ENCODE measurements around the gene EPHB2.

Gene EPHB2

GRCh38 chr1:22722901-22723550 is 12.4 kb downstream of the EPHB2 start:
- no peak for DNase-seq (ENCODE audit: low read depth in 2 of 2)

DNA sequence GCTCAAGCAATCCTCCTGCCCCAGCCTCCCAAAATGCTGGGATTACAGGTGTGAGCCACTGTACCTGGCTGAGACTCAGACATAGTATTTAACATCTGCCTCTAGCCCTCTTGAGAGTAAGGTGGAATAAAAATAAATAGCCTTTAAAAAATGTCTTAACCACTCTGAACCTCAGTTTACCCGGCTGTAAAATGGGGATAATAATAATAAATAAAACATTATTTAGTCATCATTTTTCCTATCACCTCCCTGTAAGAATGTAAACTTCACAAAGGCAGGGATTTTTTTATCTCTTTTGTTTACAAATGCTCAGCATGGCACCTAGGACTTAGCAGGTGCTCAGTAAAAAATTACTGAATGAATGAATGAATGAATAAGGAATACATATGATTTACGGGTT is 17.2 kb downstream of the EPHB2 start:
- no peak for DNase-seq (ENCODE audit: low read depth in 2 of 2)

- DNase-seq (ENCODE audit: low read depth in 2 of 2): no peak
Measured at GRCh38 chr1:22728751-22729399, 18.2 kb downstream of the EPHB2 start.

DNA sequence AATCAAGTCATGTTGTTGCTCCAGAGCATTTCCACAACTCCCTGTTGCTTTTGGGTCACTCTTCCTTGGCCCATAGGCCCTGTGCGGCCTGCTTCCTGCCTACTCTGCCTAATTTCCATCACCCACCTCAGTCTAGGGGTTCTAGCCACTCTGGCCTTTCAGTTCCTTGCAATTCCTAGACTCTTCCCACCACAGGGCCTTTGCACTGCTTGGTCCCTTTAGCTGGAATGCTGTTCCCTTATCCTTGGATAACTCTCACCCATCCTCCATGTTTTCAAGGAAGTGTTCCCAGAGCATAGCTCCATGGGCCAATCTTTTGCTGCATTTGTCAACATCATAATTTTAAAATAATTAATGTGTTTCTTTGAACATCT is 18.7 kb downstream of the EPHB2 start:
- no peak for DNase-seq (ENCODE audit: low read depth in 2 of 2)

GRCh38 chr1:22729912-22730311 is 19.3 kb downstream of the EPHB2 start:
- DNase-seq (ENCODE audit: low read depth in 2 of 2): no peak

- no peak for DNase-seq (ENCODE audit: low read depth in 2 of 2)
Measured at GRCh38 chr1:22731924-22732720, 21.5 kb downstream of the EPHB2 start.

DNA sequence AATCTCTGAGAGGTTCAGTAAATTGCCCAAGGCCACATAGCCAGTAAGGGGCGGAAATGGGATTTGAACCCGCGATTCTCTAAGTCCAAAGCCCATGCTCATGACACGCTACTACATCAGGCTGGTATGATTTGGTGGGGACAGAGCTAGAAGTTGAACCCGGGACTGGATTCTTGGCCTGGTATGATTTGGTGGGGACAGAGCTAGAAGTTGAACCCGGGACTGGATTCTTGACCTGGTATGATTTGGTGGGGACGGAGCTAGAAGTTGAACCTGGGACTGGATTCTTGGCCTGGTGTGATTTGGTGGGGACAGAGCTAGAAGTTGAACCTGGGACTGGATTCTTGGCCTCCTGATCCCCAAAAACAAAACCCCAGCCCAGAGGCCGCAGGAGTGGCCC is 23.0 kb downstream of the EPHB2 start:
- no peak for DNase-seq (ENCODE audit: low read depth in 2 of 2)

GRCh38 chr1:22736501-22737080 is 26.0 kb downstream of the EPHB2 start:
- DNase-seq (ENCODE audit: low read depth in 2 of 2): no peak

GRCh38 chr1:22737374-22738068 is 26.9 kb downstream of the EPHB2 start:
- DNase-seq (ENCODE audit: low read depth in 2 of 2): no peak

- no peak for DNase-seq (ENCODE audit: low read depth in 2 of 2)
Measured at GRCh38 chr1:22738069-22738435, 27.4 kb downstream of the EPHB2 start.

GRCh38 chr1:22738522-22738921 is 27.9 kb downstream of the EPHB2 start:
- no peak for DNase-seq (ENCODE audit: low read depth in 2 of 2)

- no peak for DNase-seq (ENCODE audit: low read depth in 2 of 2)
Measured at GRCh38 chr1:22739648-22740385, 29.2 kb downstream of the EPHB2 start.

- no peak for DNase-seq (ENCODE audit: low read depth in 2 of 2)
Measured at GRCh38 chr1:22741118-22741517, 30.5 kb downstream of the EPHB2 start.

- no peak for DNase-seq (ENCODE audit: low read depth in 2 of 2)
Measured at GRCh38 chr1:22745669-22746585, 35.3 kb downstream of the EPHB2 start.

DNA sequence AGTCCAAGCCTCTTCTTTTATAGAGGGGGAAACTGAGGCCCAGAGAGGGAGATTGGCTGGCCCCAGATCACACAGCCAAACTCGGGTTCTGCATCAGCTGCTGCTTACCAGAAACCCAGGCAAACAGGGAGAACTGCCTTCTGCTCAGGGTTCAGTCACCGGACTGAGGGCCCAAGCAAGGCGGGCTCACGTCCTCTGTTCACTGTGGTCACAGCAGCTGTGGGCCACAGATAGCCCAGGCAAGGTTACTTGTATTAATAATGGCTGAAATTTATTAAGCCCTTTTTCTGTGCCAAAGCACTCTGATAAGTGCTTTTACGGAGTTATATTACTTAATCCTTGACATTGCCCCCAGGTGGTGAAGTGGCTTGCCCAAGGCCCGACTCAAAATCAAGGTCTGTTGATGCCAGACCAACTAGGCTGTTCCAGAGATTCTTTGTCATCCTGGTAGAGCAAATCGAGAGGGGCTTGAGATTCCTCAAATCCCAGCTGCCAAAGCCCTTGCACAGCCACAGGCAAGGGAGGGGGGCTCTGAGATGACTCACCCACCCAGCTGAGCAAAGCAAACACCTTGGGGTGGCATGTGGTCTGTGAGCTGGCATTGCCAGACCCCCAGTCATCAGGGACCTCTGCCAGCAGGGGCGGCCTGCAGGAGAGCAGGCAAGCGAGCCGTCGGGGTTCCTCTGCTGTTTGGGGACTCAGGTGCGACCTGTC is 36.5 kb downstream of the EPHB2 start:
- no peak for DNase-seq (ENCODE audit: low read depth in 2 of 2)

- DNase-seq (ENCODE audit: low read depth in 2 of 2): no peak
Measured at GRCh38 chr1:22747735-22748073, 37.1 kb downstream of the EPHB2 start.

GRCh38 chr1:22749503-22749902 is 38.9 kb downstream of the EPHB2 start:
- no peak for DNase-seq (ENCODE audit: low read depth in 2 of 2)

DNA sequence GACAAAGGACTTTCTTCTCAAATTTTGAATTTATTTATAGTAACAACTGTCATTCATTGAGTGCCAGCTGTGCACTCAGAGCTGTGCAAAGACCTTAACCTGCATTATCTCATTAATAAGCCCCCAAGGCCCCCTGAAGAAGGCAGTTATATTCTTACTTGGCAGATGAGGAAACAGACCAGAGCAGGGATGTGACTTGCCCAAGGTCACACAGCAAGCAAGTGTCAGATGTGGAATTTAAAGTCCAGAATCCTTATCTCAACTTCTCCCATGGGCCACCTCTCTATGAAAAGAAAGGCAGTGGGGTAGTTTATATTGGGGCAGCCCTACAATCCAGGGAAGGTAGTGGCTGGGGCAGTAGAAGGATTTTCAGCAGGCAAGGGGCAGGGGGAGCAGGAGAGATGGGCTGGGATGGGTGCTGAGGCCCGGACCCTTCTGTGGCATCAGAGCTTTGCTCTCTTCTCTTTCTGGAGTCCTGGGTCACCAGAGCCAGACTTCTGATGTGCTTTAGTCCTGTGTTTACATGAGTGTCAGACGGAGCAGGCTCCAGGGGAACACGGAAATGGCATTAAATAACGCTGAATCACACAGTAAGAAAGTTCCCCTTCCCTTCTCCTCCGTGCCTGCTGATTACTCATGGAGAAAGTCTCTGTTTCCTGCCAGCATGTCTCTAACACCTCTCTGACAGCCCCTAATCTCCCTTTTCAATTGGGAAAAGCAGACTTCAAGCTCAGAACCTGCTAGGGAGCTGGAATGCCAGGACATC is 39.5 kb downstream of the EPHB2 start:
- DNase-seq (ENCODE audit: low read depth in 2 of 2): no peak

DNA sequence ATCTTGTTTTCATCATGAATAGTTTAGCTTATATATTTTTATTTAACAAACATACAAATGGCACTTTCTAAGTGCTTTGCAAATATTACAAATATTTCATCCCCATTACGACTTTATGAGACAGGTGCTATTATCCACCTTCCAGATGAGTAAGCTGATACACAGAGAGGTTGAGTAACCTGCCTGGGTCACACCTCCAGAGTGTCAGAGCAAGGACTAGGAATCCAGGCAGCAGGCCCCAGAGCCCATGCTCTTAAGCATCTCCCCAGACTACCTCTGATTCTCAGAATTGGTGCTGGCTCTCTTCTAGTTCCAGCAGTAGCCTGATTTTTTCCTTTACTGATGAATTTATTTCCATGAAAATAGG is 40.0 kb downstream of the EPHB2 start:
- no peak for DNase-seq (ENCODE audit: low read depth in 2 of 2)

All from stimulated activated CD4-positive, alpha-beta T cell treated with anti-CD3 and anti-CD28 coated beads, Interleukin-1b, Interleukin-23, amount 100 ng/mL, for 1 hour (primary cell).